ENCODE results near the gene IFNW1.
"Not testable (repeated sequence)": the region's sequence is repeated elsewhere in the genome, so short reads cannot be mapped to it uniquely, and the experiment has no call there.

IFNW1 gene

GRCh38 chr9:21141427-21141882, at the start of gene IFNW1:
IFNW1 (minus strand) TSS chr9:21141832; CDS start chr9:21141570, 262 bp downstream.
- no peak for DNase-seq

- not testable (repeated sequence) for DNase-seq
Observed at GRCh38 chr9:21187487-21187886, 45.9 kb upstream of the IFNW1 start, which contains the start of gene IFNA4. IFNA4 (minus strand) TSS chr9:21187587; CDS start chr9:21187531, 56 bp downstream.

GRCh38 chr9:21182810-21183736, 41.4 kb upstream of the IFNW1 start:
- peak; percentile 17 for DNase-seq

- no peak for DNase-seq
Observed at GRCh38 chr9:21174671-21175070, 33.0 kb upstream of the IFNW1 start.

GRCh38 chr9:21172156-21172555, 30.5 kb upstream of the IFNW1 start:
- DNase-seq: no peak

GRCh38 chr9:21171351-21171750, 29.7 kb upstream of the IFNW1 start:
- no peak for DNase-seq

- not testable (repeated sequence) for DNase-seq
Observed at GRCh38 chr9:21166560-21166959, 24.9 kb upstream of the IFNW1 start, which contains the start of gene IFNA21. IFNA21 (minus strand) TSS chr9:21166660; CDS start chr9:21166612, 48 bp downstream.

- DNase-seq: no peak
Observed at GRCh38 chr9:21165516-21165915, 23.9 kb upstream of the IFNW1 start.

GRCh38 chr9:21160178-21160577, 18.5 kb upstream of the IFNW1 start:
- peak; percentile 30 for DNase-seq

- DNase-seq: no peak
Observed at GRCh38 chr9:21155501-21155900, 13.9 kb upstream of the IFNW1 start.

- no peak for DNase-seq
Observed at GRCh38 chr9:21154018-21154608, 12.5 kb upstream of the IFNW1 start.

- DNase-seq: no peak
Observed at GRCh38 chr9:21153336-21154017, 11.8 kb upstream of the IFNW1 start.

GRCh38 chr9:21144603-21145002, 3.0 kb upstream of the IFNW1 start:
- no peak for DNase-seq

- no peak for DNase-seq
Observed at GRCh38 chr9:21137020-21137419, 4.6 kb downstream of the IFNW1 start.

- no peak for DNase-seq
Observed at GRCh38 chr9:21135736-21136135, 5.9 kb downstream of the IFNW1 start.

GRCh38 chr9:21128186-21128585, 13.4 kb downstream of the IFNW1 start:
- DNase-seq: not testable (repeated sequence)

GRCh38 chr9:21121595-21122251, 19.9 kb downstream of the IFNW1 start:
- DNase-seq: no peak

GRCh38 chr9:21121079-21121478, 20.6 kb downstream of the IFNW1 start:
- no peak for DNase-seq

GRCh38 chr9:21119093-21119770, 22.4 kb downstream of the IFNW1 start:
- DNase-seq: no peak

- DNase-seq: no peak
Observed at GRCh38 chr9:21114311-21114710, 27.3 kb downstream of the IFNW1 start.

GRCh38 chr9:21110708-21111576, 30.7 kb downstream of the IFNW1 start:
- no peak for DNase-seq
